Prostate gland (tissue), 2 donors: ENCODE results near the gene KCND1.
A peak's percentile ranks its signal among the peaks of the same experiment; 100 is the strongest.

Experiments
- CTCF ChIP-seq, 4 experiments: fragments of 200-600 bp in 2 of 4; fragments of 450-650 bp in 2 of 4; sonication (generic) in 2 of 4; IDR thresholded peaks; 1 replicate in 3 of 4; 2 replicates in 1 of 4; pipeline ENCODE4 v1.5.1; 2016 to 2019; ENCODE audit warnings: antibody characterized with exemption in 4 of 4, mild to moderate bottlenecking in 2 of 4, moderate library complexity in 2 of 4
- POLR2A ChIP-seq: fragments of 450-650 bp; IDR thresholded peaks from one replicate; pipeline ENCODE4 v1.6.1; 2016; ENCODE audit warnings: antibody characterized with exemption, mild to moderate bottlenecking
- POLR2AphosphoS5 ChIP-seq: sonication (generic); formaldehyde crosslinking; IDR thresholded peaks from one replicate; pipeline ENCODE4 v1.6.1; 2017; ENCODE audit warnings: antibody characterized with exemption

- TF ChIP-seq CTCF (IDR thresholded peaks at IDR 0.05) (peak in 3 of 4 experiments; percentile 35 to 44 (median 44)), POLR2A (no peak), POLR2AphosphoS5 (no peak)
These were observed 25.9 kb downstream of the KCND1 start for GRCh38 chrX:48945517-48946348.
